HCT116 (cell line): ENCODE results near the gene EFL1. TPM values are rescaled to one million over a fixed set of nuclear protein-coding genes. Genes with fewer than 3 reads are reported as not detected.
A peak's percentile ranks its signal among the peaks of the same experiment; 100 is the strongest.

Source experiments
- ATAC-seq: fragments of 200-7000 bp; cut with Tn5 transposase; 2 replicates; pipeline ENCODE4 v1.9.1; 2020; ENCODE audit warnings: mild to moderate bottlenecking, moderate library complexity
- BruUV-seq: library from RNA; stranded (reverse); fragments of 400-500 nt; replicated peaks from 2 replicates; lab custom pipeline; 2021; lab: Mats Ljungman, UMichigan
- CTCF ChIA-PET: fragments of 300-600 bp; sonication (Branson Sonifier 250); formaldehyde crosslinking; loops from one replicate; lab custom pipeline; 2021; ENCODE audit warnings: antibody characterized with exemption; lab: Charles Lee
- POLR2A ChIA-PET: fragments of 300-600, 350-600 bp; sonication (Branson Sonifier 250); formaldehyde crosslinking; loops from one replicate; lab custom pipeline; 2021; ENCODE audit warnings: antibody characterized with exemption; lab: Charles Lee
- RAD21 ChIA-PET, 2 experiments: fragments of 300-600 bp; sonication (Branson Sonifier 250); formaldehyde crosslinking; loops; one replicate each; lab custom pipeline; 2023; ENCODE audit warnings: low total read pairs in 2 of 2; ENCODE audit not compliant: uncharacterized antibody in 2 of 2, unreplicated experiment in 2 of 2, low non-redundant PET in 1 of 2; lab: Charles Lee
- DNase-seq: peaks from one replicate; pipeline ENCODE4 v3.0.0-alpha.2; 2010; ENCODE audit warnings: low read depth, low spot score
- H2AFZ ChIP-seq: fragments of 200-600 bp; shearing (Covaris generic), sonication (generic); 2 replicates; pipeline ENCODE4 v1.6.1; 2017; ENCODE audit warnings: low read depth, mixed run types, mixed read lengths, antibody characterized with exemption, low read length; ENCODE audit not compliant: poor library complexity, severe bottlenecking
- H3K27ac ChIP-seq: 2 replicates; pipeline ENCODE4 v1.5.1; 2012; ENCODE audit warnings: low read depth, low read length
- H3K27me3 ChIP-seq: fragments of 200-600 bp; sonication (generic); 2 replicates; pipeline ENCODE4 v1.6.1; 2016; ENCODE audit warnings: mixed run types, low read length, mixed read lengths; ENCODE audit not compliant: insufficient read depth
- H3K36me3 ChIP-seq, 2 experiments: fragments of 200-500 bp in 1 of 2; fragments of 200-600 bp in 1 of 2; sonication (Bioruptor generic) in 1 of 2; sonication (generic) in 1 of 2; 2 replicates each; pipeline versions ENCODE4 v1.5.1 to v1.6.1; 2014 to 2016; ENCODE audit warnings: low read length in 2 of 2, inconsistent platforms in 1 of 2, mixed read lengths in 1 of 2, mixed run types in 1 of 2; ENCODE audit not compliant: insufficient read depth in 2 of 2, control insufficient read depth in 1 of 2
- H3K4me1 ChIP-seq, 2 experiments: fragments of 200-600 bp in 1 of 2; sonication (generic) in 1 of 2; 2 replicates each; pipeline versions ENCODE4 v1.5.1 to v1.6.1; 2012 to 2017; ENCODE audit warnings: low read length in 2 of 2, inconsistent platforms in 1 of 2, mild to moderate bottlenecking in 1 of 2, mixed read lengths in 1 of 2, mixed run types in 1 of 2, moderate library complexity in 1 of 2; ENCODE audit not compliant: insufficient read depth in 2 of 2, control insufficient read depth in 1 of 2
- H3K4me2 ChIP-seq: fragments of 200-600 bp; sonication (generic); 2 replicates; pipeline ENCODE4 v1.6.1; 2017; ENCODE audit warnings: mixed run types, low read length, mixed read lengths
- H3K4me3 ChIP-seq, 2 experiments: fragments of 200-600 bp in 1 of 2; sonication (generic) in 1 of 2; replicated peaks in 1 of 2; 2 replicates each; pipeline ENCODE4 v1.5.1; 2011 to 2016; ENCODE audit warnings: low read length in 2 of 2, control low read depth in 1 of 2, low read depth in 1 of 2, mild to moderate bottlenecking in 1 of 2, mixed read lengths in 1 of 2, mixed run types in 1 of 2
- H3K79me2 ChIP-seq: fragments of 200-600 bp; sonication (generic); 2 replicates; pipeline ENCODE4 v1.6.1; 2017; ENCODE audit warnings: mild to moderate bottlenecking, mixed run types, low read length, moderate library complexity, mixed read lengths; ENCODE audit not compliant: insufficient read depth
- H3K9ac ChIP-seq: fragments of 200-600 bp; sonication (generic); 2 replicates; pipeline ENCODE4 v1.6.1; 2016; ENCODE audit warnings: low read length, mixed read lengths
- H3K9me2 ChIP-seq: fragments of 200-600 bp; sonication (generic), shearing (Covaris generic); 2 replicates; pipeline ENCODE4 v1.6.1; 2017; ENCODE audit warnings: mixed run types, mild to moderate bottlenecking, moderate library complexity; ENCODE audit not compliant: insufficient read depth
- H3K9me3 ChIP-seq, 2 experiments: fragments of 200-500 bp in 1 of 2; fragments of 200-600 bp in 1 of 2; sonication (Bioruptor generic) in 1 of 2; sonication (generic) in 1 of 2; 2 replicates each; pipeline ENCODE4 v1.6.1; 2014 to 2017; ENCODE audit warnings: low read length in 2 of 2, mixed read lengths in 2 of 2, inconsistent platforms in 1 of 2, low read depth in 1 of 2, mild to moderate bottlenecking in 1 of 2, mixed run types in 1 of 2, moderate library complexity in 1 of 2; ENCODE audit not compliant: control insufficient read depth in 1 of 2, insufficient read depth in 1 of 2
- H4K20me1 ChIP-seq: fragments of 200-600 bp; sonication (generic), shearing (Covaris generic); 2 replicates; pipeline ENCODE4 v1.6.1; 2017; ENCODE audit warnings: mixed run types, mild to moderate bottlenecking, moderate library complexity; ENCODE audit not compliant: insufficient read depth
- ATF3 ChIP-seq: IDR thresholded peaks from 2 replicates; pipeline ENCODE4 v1.6.1; 2012
- CBX3 ChIP-seq: IDR thresholded peaks from 2 replicates; pipeline ENCODE4 v1.6.1; 2012; ENCODE audit warnings: low read depth
- EGR1 ChIP-seq: IDR thresholded peaks from 2 replicates; pipeline ENCODE4 v1.6.1; 2012; ENCODE audit warnings: low read depth
- ELF1 ChIP-seq: IDR thresholded peaks from 2 replicates; pipeline ENCODE4 v1.6.1; 2012; ENCODE audit warnings: low read depth, borderline replicate concordance
- EZH2 ChIP-seq: fragments of 200-600 bp; sonication (generic); IDR thresholded peaks from 2 replicates; pipeline ENCODE4 v1.6.1; 2017; ENCODE audit warnings: antibody characterized with exemption, mixed run types
- MAX ChIP-seq: IDR thresholded peaks from 2 replicates; pipeline ENCODE4 v1.6.1; 2012
- POLR2AphosphoS5 ChIP-seq: IDR thresholded peaks from 2 replicates; pipeline ENCODE4 v1.6.1; 2011; ENCODE audit warnings: mild to moderate bottlenecking, low read depth, low read length, moderate library complexity
- RAD21 ChIP-seq: IDR thresholded peaks from 2 replicates; pipeline ENCODE4 v1.6.1; 2012; ENCODE audit warnings: low read depth, mild to moderate bottlenecking
- SRF ChIP-seq: IDR thresholded peaks from 2 replicates; pipeline ENCODE4 v1.6.1; 2012; ENCODE audit warnings: low read depth
- YY1 ChIP-seq: IDR thresholded peaks from 2 replicates; pipeline ENCODE4 v1.6.1; 2011; ENCODE audit warnings: low read length, low read depth, moderate library complexity, mild to moderate bottlenecking; ENCODE audit not compliant: insufficient replicate concordance; ENCODE audit errors: extremely low read depth
- ZFX ChIP-seq: fragments of 450-650 bp; IDR thresholded peaks from 2 replicates; pipeline ENCODE4 v1.6.1; 2017
- intact Hi-C: fragments of 100-400 bp; cut with micrococcal nuclease; formaldehyde crosslinking; loops from 2 replicates; pipeline ENCODE4 v1.10.0; 2022
- total RNA-seq: library from RNA; stranded (reverse); gene quantifications from one replicate; pipeline ENCODE4 v1.2.1, GENCODE V29; 2021; ENCODE audit not compliant: unreplicated experiment
- TF ChIP-seq, protein P1 (sequence below), 3 experiments: fragments of 200-600 bp in 1 of 3; sonication (generic) in 1 of 3; IDR thresholded peaks in 2 of 3; conservative IDR thresholded peaks in 1 of 3; 2 replicates each; pipeline ENCODE4 v1.5.1; 2012 to 2017; ENCODE audit warnings: low read depth in 2 of 3, low read length in 2 of 3, antibody characterized with exemption in 1 of 3, borderline replicate concordance in 1 of 3, control low read depth in 1 of 3, mild to moderate bottlenecking in 1 of 3, mixed read lengths in 1 of 3, mixed run types in 1 of 3, moderate library complexity in 1 of 3; ENCODE audit not compliant: insufficient read depth in 1 of 3

Gene EFL1
- total RNA-seq, 1 experiment from 2014 or later, result 12.7 TPM

DNA sequence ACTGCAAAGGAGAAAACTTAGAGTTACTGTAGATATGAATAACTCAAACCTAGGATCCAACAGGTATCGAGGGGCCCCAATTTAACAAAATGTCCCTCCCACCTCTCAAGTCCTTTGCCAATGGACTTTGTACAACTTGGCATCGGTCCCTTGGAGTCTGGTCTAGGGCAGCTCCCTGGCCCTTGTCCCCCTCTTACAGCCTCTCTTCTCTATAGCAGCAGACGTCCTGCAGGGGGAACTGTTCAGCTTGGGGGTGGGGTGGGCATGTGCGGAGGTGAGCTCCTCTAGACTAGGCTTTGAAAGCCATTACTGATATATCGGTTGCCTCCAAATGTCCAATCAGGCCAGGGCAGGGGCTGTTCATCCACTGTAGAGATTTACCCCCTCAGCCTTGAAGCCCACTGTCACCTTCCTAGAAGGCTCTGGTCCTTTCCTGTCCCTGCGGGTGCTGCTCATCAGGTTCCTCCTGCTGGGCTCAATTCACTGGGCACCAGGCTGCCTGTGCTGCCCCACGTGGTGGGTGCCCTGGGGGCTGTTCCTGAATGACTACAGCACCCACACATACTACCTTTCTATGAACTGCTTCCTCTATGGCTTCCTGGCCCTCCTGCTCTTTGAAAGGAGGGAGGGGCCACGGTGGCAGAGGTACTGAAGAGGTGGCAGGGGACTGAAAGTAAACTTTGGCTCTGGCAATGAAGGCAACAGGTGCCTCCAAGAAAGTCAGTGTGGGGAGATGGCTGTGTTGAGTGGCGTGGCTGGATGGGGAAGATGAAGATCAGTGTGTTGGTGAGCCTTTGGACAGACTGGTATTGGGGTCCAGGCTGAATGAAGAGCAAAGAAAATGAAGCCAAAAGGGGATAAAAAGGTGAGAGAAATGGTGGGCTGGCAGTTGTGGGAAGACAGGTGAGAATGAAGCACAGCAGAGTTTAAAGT lies 137.9 kb downstream of the EFL1 start:
- no peak overlapping the region for H3K27ac ChIP-seq
- H3K27me3 ChIP-seq, result no peaks in the 10 kb centered on the region
- H3K9me3 ChIP-seq, result no peaks in the 10 kb centered on the region
- H3K9ac ChIP-seq, result no peak overlapping the region
- H2AFZ ChIP-seq, result no peak overlapping the region
- no peaks in the 10 kb centered on the region for H3K9me2 ChIP-seq
- no peak overlapping the region for H3K4me3 ChIP-seq
- RAD21 ChIA-PET, result no interaction called here
- POLR2A ChIA-PET, result no interaction called here
- no peaks in the 10 kb centered on the region for H3K79me2 ChIP-seq
- H3K4me1 ChIP-seq, result peaks cover 5 to 15% of the 10 kb centered on the region in 2 experiments
- intact Hi-C loops, result no loop called here
- no peak for ATAC-seq
- no peaks in the 10 kb centered on the region; a peak in 1 of 4 replicates for H3K36me3 ChIP-seq
- no peak for DNase-seq
- no peaks in the 10 kb centered on the region for H4K20me1 ChIP-seq
- TF ChIP-seq MAX, result no peak
- TF ChIP-seq, protein P1, sequence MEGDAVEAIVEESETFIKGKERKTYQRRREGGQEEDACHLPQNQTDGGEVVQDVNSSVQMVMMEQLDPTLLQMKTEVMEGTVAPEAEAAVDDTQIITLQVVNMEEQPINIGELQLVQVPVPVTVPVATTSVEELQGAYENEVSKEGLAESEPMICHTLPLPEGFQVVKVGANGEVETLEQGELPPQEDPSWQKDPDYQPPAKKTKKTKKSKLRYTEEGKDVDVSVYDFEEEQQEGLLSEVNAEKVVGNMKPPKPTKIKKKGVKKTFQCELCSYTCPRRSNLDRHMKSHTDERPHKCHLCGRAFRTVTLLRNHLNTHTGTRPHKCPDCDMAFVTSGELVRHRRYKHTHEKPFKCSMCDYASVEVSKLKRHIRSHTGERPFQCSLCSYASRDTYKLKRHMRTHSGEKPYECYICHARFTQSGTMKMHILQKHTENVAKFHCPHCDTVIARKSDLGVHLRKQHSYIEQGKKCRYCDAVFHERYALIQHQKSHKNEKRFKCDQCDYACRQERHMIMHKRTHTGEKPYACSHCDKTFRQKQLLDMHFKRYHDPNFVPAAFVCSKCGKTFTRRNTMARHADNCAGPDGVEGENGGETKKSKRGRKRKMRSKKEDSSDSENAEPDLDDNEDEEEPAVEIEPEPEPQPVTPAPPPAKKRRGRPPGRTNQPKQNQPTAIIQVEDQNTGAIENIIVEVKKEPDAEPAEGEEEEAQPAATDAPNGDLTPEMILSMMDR (IDR thresholded peaks at IDR 0.05 in 2 of 3, conservative IDR thresholded peaks at IDR 0.05 in 1 of 3; ENCODE audit: borderline replicate concordance in 1 of 3, insufficient read depth in 1 of 3, low read depth in 2 of 3, low read length in 2 of 3), result peak in 2 of 3 experiments; percentile 9 to 14; a peak in 1 of 6 replicates
- CTCF ChIA-PET, result interaction anchor here (1.3 kb wide), 1 partner anchor 643 kb away, joined by 3 read pairs; no protein-coding TSS in a partner anchor
- no TSS peak for BruUV-seq
- H3K4me2 ChIP-seq, result no peak overlapping the region

DNA sequence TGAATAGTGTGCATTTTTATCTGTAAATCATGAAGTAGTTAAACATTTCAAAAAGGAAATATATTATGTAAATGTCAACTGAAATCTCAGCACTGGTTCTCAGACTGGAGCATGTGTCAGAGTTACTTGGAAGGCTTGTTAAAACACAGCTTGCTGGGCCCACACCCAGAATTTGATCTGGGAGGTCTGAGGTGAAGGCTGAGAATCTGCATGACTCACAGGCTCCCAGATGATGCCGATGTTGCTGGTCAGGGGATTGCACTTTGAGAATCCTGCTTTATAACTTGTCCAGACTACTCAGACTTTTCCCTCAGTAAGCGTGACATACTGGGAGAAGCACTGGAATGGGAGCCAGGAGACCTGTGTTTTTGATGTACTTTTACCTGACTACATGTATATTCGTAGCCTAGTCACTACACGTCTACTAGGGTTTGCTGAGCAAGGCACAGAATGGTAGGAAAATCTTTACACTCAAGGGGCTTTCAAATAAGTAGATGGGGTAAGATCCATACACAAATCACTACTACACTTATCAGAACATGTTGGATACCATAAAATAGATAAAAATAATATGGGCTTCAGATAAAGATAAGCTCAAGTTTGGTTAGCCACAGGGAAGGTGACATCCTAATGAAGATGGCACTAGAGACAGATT lies 139.7 kb downstream of the EFL1 start:
- ChIA-PET POLR2A (no interaction called here), RAD21 (no interaction called here), CTCF (interaction anchor here (0.7 to 1.3 kb wide), 2 partner anchors 15 to 642 kb away, joined by 3 read pairs; no protein-coding TSS in a partner anchor)
- H3K4me3 ChIP-seq, result no peak overlapping the region
- no peaks in the 10 kb centered on the region for H3K79me2 ChIP-seq
- no peaks in the 10 kb centered on the region for H4K20me1 ChIP-seq
- H3K27me3 ChIP-seq, result no peaks in the 10 kb centered on the region
- H3K9me3 ChIP-seq, result no peaks in the 10 kb centered on the region
- no peak overlapping the region for H3K27ac ChIP-seq
- H3K4me2 ChIP-seq, result peak overlapping the region; percentile 48
- H3K9ac ChIP-seq, result no peak overlapping the region
- DNase-seq (peak; percentile 58), ATAC-seq (peak; percentile 88)
- intact Hi-C loops, result no loop called here
- peaks cover 5 to 15% of the 10 kb centered on the region in 2 experiments for H3K4me1 ChIP-seq
- H3K9me2 ChIP-seq, result no peaks in the 10 kb centered on the region
- no peaks in the 10 kb centered on the region for H3K36me3 ChIP-seq
- no TSS peak for BruUV-seq
- H2AFZ ChIP-seq, result no peak overlapping the region
- TF ChIP-seq CBX3, result no peak
- TF ChIP-seq, protein P1 (IDR thresholded peaks at IDR 0.05 in 2 of 3, conservative IDR thresholded peaks at IDR 0.05 in 1 of 3; ENCODE audit: borderline replicate concordance in 1 of 3, insufficient read depth in 1 of 3, low read depth in 2 of 3, low read length in 2 of 3), result no peak
- TF ChIP-seq EZH2, result no peak
- no peak for TF ChIP-seq YY1
- no peak for TF ChIP-seq ELF1
- no peak for TF ChIP-seq SRF
- TF ChIP-seq ZFX, result no peak
- TF ChIP-seq EGR1, result no peak
- TF ChIP-seq ATF3, result no peak
- no peak for TF ChIP-seq POLR2AphosphoS5
- peak; percentile 7; the same call in 1 of the 2 replicates for TF ChIP-seq RAD21
